Measurements from ENCODE around the gene ACSL3.

The ACSL3 gene

DNA sequence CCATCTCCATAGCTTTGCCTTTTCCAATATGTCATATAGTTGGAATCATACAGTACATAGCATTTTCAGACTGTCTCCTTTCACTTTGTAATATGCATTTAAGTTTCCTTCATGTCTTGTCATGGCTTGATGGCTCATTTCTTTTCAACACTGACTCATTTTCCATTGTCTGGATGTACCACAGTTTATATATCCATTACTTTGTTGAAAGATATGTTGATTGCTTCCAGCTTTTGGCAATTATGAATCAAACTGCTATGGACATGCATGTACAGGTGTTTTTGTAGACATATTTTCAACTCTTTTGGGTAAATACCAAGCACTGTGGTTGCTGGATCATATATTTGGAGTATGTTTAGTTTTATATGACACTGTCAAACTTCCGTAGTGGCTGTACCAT lies 26.3 kb downstream of the ACSL3 start:
- H3K4me2 ChIP-seq, result no peak overlapping the region
- no peaks in the 10 kb centered on the region for H3K36me3 ChIP-seq (ENCODE audit: insufficient read depth)
- H3K27ac ChIP-seq, result no peak overlapping the region
- H2AFZ ChIP-seq (ENCODE audit: low read depth), result no peak overlapping the region
- H3K79me2 ChIP-seq (ENCODE audit: insufficient read depth, low read depth), result peaks cover 57% of the 10 kb centered on the region; the same call in 1 of the 2 replicates
- H3K27me3 ChIP-seq (ENCODE audit: insufficient read depth, low read depth), result no peaks in the 10 kb centered on the region
- no peak overlapping the region for H3K9ac ChIP-seq
- no peaks in the 10 kb centered on the region; the same call in none of the 2 replicates for H4K20me1 ChIP-seq (ENCODE audit: insufficient read depth)
- TF ChIP-seq CTCF (conservative IDR thresholded peaks at IDR 0.05; ENCODE audit: low read depth, low read length), result no peak
- H3K4me3 ChIP-seq (IDR thresholded peaks at IDR 0.05; ENCODE audit: insufficient read depth, low read depth, low read length), result no peak overlapping the region
- H3K4me1 ChIP-seq (ENCODE audit: low read depth, poor library complexity, severe bottlenecking), result no peaks in the 10 kb centered on the region

DNA sequence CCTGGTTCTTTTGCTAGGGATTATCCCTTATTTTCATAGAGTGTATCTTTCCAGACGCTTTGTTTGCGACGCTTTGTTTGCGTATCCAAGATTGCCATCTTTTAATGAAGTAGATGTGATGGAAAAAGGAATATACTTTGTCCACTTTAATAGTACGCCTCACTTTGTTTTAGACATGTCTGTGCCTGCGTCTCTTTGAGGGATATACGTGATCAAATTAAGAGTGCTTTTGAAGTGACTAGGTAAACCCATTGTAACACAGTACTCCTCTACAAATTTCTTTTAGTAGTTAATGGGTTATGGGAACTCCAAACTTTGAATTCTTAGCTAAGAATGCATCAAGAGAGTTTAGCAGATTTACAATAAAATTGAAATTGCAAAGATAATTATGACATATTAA lies 27.9 kb downstream of the ACSL3 start:
- H4K20me1 ChIP-seq (ENCODE audit: insufficient read depth), result no peaks in the 10 kb centered on the region; the same call in none of the 2 replicates
- H3K4me1 ChIP-seq (ENCODE audit: low read depth, poor library complexity, severe bottlenecking), result no peaks in the 10 kb centered on the region
- no peak for TF ChIP-seq CTCF (conservative IDR thresholded peaks at IDR 0.05; ENCODE audit: low read depth, low read length)

DNA sequence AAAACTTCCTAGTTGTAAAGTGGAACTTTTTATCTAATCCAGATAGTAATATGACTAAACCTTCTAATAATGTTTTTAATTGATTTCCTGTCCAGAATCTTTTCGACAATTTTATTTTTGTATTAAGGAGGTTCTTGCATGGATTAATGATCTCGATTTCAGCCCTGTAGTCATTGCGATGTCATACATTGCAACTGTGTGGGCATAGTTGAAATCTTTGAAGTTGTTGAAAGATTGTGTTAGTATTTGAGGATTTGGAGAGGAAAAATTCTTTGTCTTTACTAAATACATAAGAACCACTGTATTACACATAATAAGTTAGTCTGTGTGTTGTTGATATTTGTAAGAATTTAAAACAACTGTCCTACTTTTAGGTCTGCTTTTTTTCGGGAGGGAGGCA lies 31.1 kb downstream of the ACSL3 start:
- Histone ChIP-seq H3K27me3 (ENCODE audit: insufficient read depth, low read depth) (no peaks in the 10 kb centered on the region), H3K4me1 (ENCODE audit: low read depth, poor library complexity, severe bottlenecking) (no peaks in the 10 kb centered on the region), H3K36me3 (ENCODE audit: insufficient read depth) (no peaks in the 10 kb centered on the region), H2AFZ (ENCODE audit: low read depth) (no peak overlapping the region), H3K4me2 (no peak overlapping the region), H3K27ac (no peak overlapping the region), H3K9ac (no peak overlapping the region), H3K4me3 (IDR thresholded peaks at IDR 0.05; ENCODE audit: insufficient read depth, low read depth, low read length) (no peak overlapping the region), H4K20me1 (ENCODE audit: insufficient read depth) (no peaks in the 10 kb centered on the region; the same call in none of the 2 replicates), H3K79me2 (ENCODE audit: insufficient read depth, low read depth) (peaks cover 37% of the 10 kb centered on the region; the same call in 1 of the 2 replicates)
- no peak for TF ChIP-seq CTCF (conservative IDR thresholded peaks at IDR 0.05; ENCODE audit: low read depth, low read length)

More for the DNA sequence above, 27.9 kb downstream of the ACSL3 start:
- Histone ChIP-seq H3K27me3 (ENCODE audit: insufficient read depth, low read depth) (no peaks in the 10 kb centered on the region), H3K4me3 (IDR thresholded peaks at IDR 0.05; ENCODE audit: insufficient read depth, low read depth, low read length) (no peak overlapping the region), H3K79me2 (ENCODE audit: insufficient read depth, low read depth) (peaks cover 51% of the 10 kb centered on the region; the same call in 1 of the 2 replicates), H3K9ac (no peak overlapping the region), H3K36me3 (ENCODE audit: insufficient read depth) (no peaks in the 10 kb centered on the region), H3K27ac (no peak overlapping the region), H3K4me2 (no peak overlapping the region), H2AFZ (ENCODE audit: low read depth) (no peak overlapping the region)

GRCh38 chr2:222892321-222892720 lies 31.5 kb downstream of the ACSL3 start:
- H3K4me2 ChIP-seq, result no peak overlapping the region
- H3K4me1 ChIP-seq (ENCODE audit: low read depth, poor library complexity, severe bottlenecking), result no peaks in the 10 kb centered on the region
- no peaks in the 10 kb centered on the region for H3K36me3 ChIP-seq (ENCODE audit: insufficient read depth)
- TF ChIP-seq CTCF (conservative IDR thresholded peaks at IDR 0.05; ENCODE audit: low read depth, low read length), result no peak
- H3K27me3 ChIP-seq (ENCODE audit: insufficient read depth, low read depth), result no peaks in the 10 kb centered on the region
- no peak overlapping the region for H3K4me3 ChIP-seq (IDR thresholded peaks at IDR 0.05; ENCODE audit: insufficient read depth, low read depth, low read length)
- H4K20me1 ChIP-seq (ENCODE audit: insufficient read depth), result no peaks in the 10 kb centered on the region; the same call in none of the 2 replicates
- no peak overlapping the region for H2AFZ ChIP-seq (ENCODE audit: low read depth)
- no peak overlapping the region for H3K9ac ChIP-seq
- H3K79me2 ChIP-seq (ENCODE audit: insufficient read depth, low read depth), result peaks cover 32% of the 10 kb centered on the region; the same call in 1 of the 2 replicates
- H3K27ac ChIP-seq, result no peak overlapping the region

Measured in KMS-11 (cell line).